H9 (cell line): ENCODE data around the gene TLCD3A. TPM values are rescaled to one million over a fixed set of nuclear protein-coding genes. Genes with fewer than 3 reads are reported as not detected.

Experiments
- DNase-seq: peaks from one replicate; pipeline ENCODE4 v3.0.0-alpha.2; 2017
- H2AFZ ChIP-seq: one replicate; pipeline ENCODE4 v1.6.1; 2013; ENCODE audit warnings: mild to moderate bottlenecking, low read length, control low read depth, moderate library complexity
- H2AK5ac ChIP-seq: 2 replicates; pipeline ENCODE4 v1.6.1; 2013; ENCODE audit warnings: low read length, control low read depth, mixed read lengths; ENCODE audit not compliant: insufficient read length
- H2BK120ac ChIP-seq: one replicate; pipeline ENCODE4 v1.6.1; 2013; ENCODE audit warnings: low read depth, mild to moderate bottlenecking, low read length, control low read depth, inconsistent platforms; ENCODE audit not compliant: poor library complexity, severe bottlenecking
- H2BK12ac ChIP-seq: 2 replicates; pipeline ENCODE4 v1.6.1; 2013; ENCODE audit warnings: low read length, control low read depth, mixed read lengths, low read depth; ENCODE audit not compliant: insufficient read length
- H2BK15ac ChIP-seq: 2 replicates; pipeline ENCODE4 v1.6.1; 2013; ENCODE audit warnings: low read depth, low read length, control low read depth
- H2BK20ac ChIP-seq: one replicate; pipeline ENCODE4 v1.6.1; 2013; ENCODE audit warnings: low read depth, mild to moderate bottlenecking, low read length, control low read depth, inconsistent platforms; ENCODE audit not compliant: poor library complexity, severe bottlenecking
- H2BK5ac ChIP-seq: 2 replicates; pipeline ENCODE4 v1.6.1; 2013; ENCODE audit warnings: low read length, control low read depth, mixed read lengths; ENCODE audit not compliant: insufficient read length
- H3K14ac ChIP-seq: 2 replicates; pipeline ENCODE4 v1.6.1; 2013; ENCODE audit warnings: low read length, control low read depth; ENCODE audit not compliant: insufficient read depth
- H3K18ac ChIP-seq: 2 replicates; pipeline ENCODE4 v1.6.1; 2013; ENCODE audit warnings: low read depth, mild to moderate bottlenecking, mixed read lengths, low read length, control low read depth; ENCODE audit not compliant: insufficient read length
- H3K23ac ChIP-seq: 2 replicates; pipeline ENCODE4 v1.6.1; 2013; ENCODE audit warnings: low read length, control low read depth, mixed read lengths, low read depth; ENCODE audit not compliant: insufficient read length
- H3K23me2 ChIP-seq: 2 replicates; pipeline ENCODE4 v1.6.1; 2013; ENCODE audit warnings: low read depth, mild to moderate bottlenecking, mixed read lengths, low read length, control low read depth; ENCODE audit not compliant: insufficient read length, poor library complexity, severe bottlenecking
- H3K27ac ChIP-seq: 2 replicates; pipeline ENCODE4 v1.5.1; 2013; ENCODE audit warnings: low read length, control low read depth, mixed read lengths, low read depth; ENCODE audit not compliant: insufficient read length
- H3K27me3 ChIP-seq: 2 replicates; pipeline ENCODE4 v1.6.1; 2013; ENCODE audit warnings: low read length, control low read depth, inconsistent platforms; ENCODE audit not compliant: insufficient read depth
- H3K4ac ChIP-seq: 2 replicates; pipeline ENCODE4 v1.6.1; 2013; ENCODE audit warnings: low read depth, mild to moderate bottlenecking, control low read depth, inconsistent platforms, low read length, moderate library complexity
- H3K4me1 ChIP-seq: 2 replicates; pipeline ENCODE4 v1.6.1; 2013; ENCODE audit warnings: low read length, control low read depth, inconsistent platforms; ENCODE audit not compliant: insufficient read depth
- H3K4me2 ChIP-seq: 2 replicates; pipeline ENCODE4 v1.6.1; 2013; ENCODE audit warnings: low read length, control low read depth, mixed read lengths; ENCODE audit not compliant: insufficient read length, insufficient read depth
- H3K56ac ChIP-seq: 2 replicates; pipeline ENCODE4 v1.6.1; 2013; ENCODE audit warnings: low read depth, mild to moderate bottlenecking, mixed read lengths, low read length, control low read depth; ENCODE audit not compliant: insufficient read length
- H3K79me1 ChIP-seq: 2 replicates; pipeline ENCODE4 v1.6.1; 2013; ENCODE audit warnings: low read depth, mild to moderate bottlenecking, moderate library complexity, low read length, control low read depth, inconsistent platforms; ENCODE audit not compliant: insufficient read depth, poor library complexity, severe bottlenecking
- H3K79me2 ChIP-seq: 2 replicates; pipeline ENCODE4 v1.6.1; 2013; ENCODE audit warnings: low read length, control low read depth, inconsistent platforms; ENCODE audit not compliant: insufficient read depth
- H3K9ac ChIP-seq: 2 replicates; pipeline ENCODE4 v1.6.1; 2013; ENCODE audit warnings: low read length, control low read depth, mixed read lengths; ENCODE audit not compliant: insufficient read length; ENCODE audit errors: extremely low read depth
- H3K9me3 ChIP-seq: one replicate; pipeline ENCODE4 v1.6.1; 2013; ENCODE audit warnings: low read depth, low read length, inconsistent platforms; ENCODE audit not compliant: control insufficient read depth
- H3T11ph ChIP-seq: one replicate; pipeline ENCODE4 v1.6.1; 2013; ENCODE audit warnings: mild to moderate bottlenecking, low read length, control low read depth, inconsistent platforms
- H4K20me1 ChIP-seq: one replicate; pipeline ENCODE4 v1.6.1; 2013; ENCODE audit not compliant: control insufficient read depth, insufficient read length, insufficient read depth
- H4K5ac ChIP-seq: 2 replicates; pipeline ENCODE4 v1.6.1; 2013; ENCODE audit warnings: low read depth, mild to moderate bottlenecking, mixed read lengths, low read length, control low read depth; ENCODE audit not compliant: insufficient read length
- H4K8ac ChIP-seq: replicated peaks from 2 replicates; pipeline ENCODE4 v1.6.1; 2013; ENCODE audit warnings: low read length, control low read depth, mixed read lengths, low read depth; ENCODE audit not compliant: insufficient read length
- H4K91ac ChIP-seq: 2 replicates; pipeline ENCODE4 v1.6.1; 2013; ENCODE audit warnings: low read depth, mild to moderate bottlenecking, moderate library complexity, mixed read lengths, low read length, control low read depth; ENCODE audit not compliant: insufficient read length
- H3K27ac Mint-ChIP-seq, 3 experiments: 2 replicates in 2 of 3; 3 replicates in 1 of 3; pipeline ENCODE4 v1.8.0; 2020 to 2021; ENCODE audit warnings: mixed read lengths in 3 of 3, mild to moderate bottlenecking in 1 of 3, moderate library complexity in 1 of 3
- H3K27me3 Mint-ChIP-seq: 2 replicates; pipeline ENCODE4 v1.8.0; 2021; ENCODE audit warnings: low read depth, mild to moderate bottlenecking, moderate library complexity, mixed read lengths
- H3K36me3 Mint-ChIP-seq, 3 experiments: 2 replicates in 2 of 3; 3 replicates in 1 of 3; pipeline ENCODE4 v1.8.0; 2020 to 2021; ENCODE audit warnings: low read depth in 3 of 3, mixed read lengths in 3 of 3; ENCODE audit not compliant: insufficient read depth in 1 of 3
- H3K4me1 Mint-ChIP-seq, 2 experiments: 2 replicates each; pipeline ENCODE4 v1.8.0; 2020; ENCODE audit warnings: mixed read lengths in 2 of 2
- H3K4me3 Mint-ChIP-seq, 2 experiments: 2 replicates in 1 of 2; 3 replicates in 1 of 2; pipeline ENCODE4 v1.8.0; 2020 to 2021; ENCODE audit warnings: mild to moderate bottlenecking in 2 of 2, mixed read lengths in 2 of 2, moderate library complexity in 1 of 2
- H3K9me3 Mint-ChIP-seq, 2 experiments: 2 replicates in 1 of 2; 3 replicates in 1 of 2; pipeline ENCODE4 v1.8.0; 2020; ENCODE audit warnings: mild to moderate bottlenecking in 2 of 2, mixed read lengths in 2 of 2, moderate library complexity in 1 of 2
- WGBS: extraction: QIAGEN DNeasy Blood & Tissue Kit; methylation state at CpG from one replicate; pipeline ENCODE4 v1.1.7; 2013; ENCODE audit warnings: missing lambda C conversion rate, low lambda C conversion rate, mixed read lengths; ENCODE audit not compliant: insufficient read length; ENCODE audit errors: extremely low coverage; 5-methylcytosine and 5-hydroxymethylcytosine counted together
- total RNA-seq: library from RNA; stranded (reverse); gene quantifications from 2 replicates; pipeline ENCODE4 v1.2.1, GENCODE V29; 2021
- TF ChIP-seq, protein P1 (sequence below): fragments of 200-600 bp; sonication (generic); conservative IDR thresholded peaks from 3 replicates; pipeline ENCODE4 v1.8.0; 2021; ENCODE audit warnings: antibody characterized with exemption, mild to moderate bottlenecking

Gene TLCD3A
- total RNA-seq, 1 experiment from 2014 or later: 29.6 TPM

- Mint-ChIP-seq H3K27me3 (no peaks in the 10 kb centered on the region; the same call in 1 of the 2 replicates), H3K4me1 (peaks cover 12 to 13% of the 10 kb centered on the region in 2 experiments), H3K4me3 (no peak overlapping the region), H3K27ac (no peak overlapping the region; a peak in 1 of 7 replicates), H3K9me3 (no peaks in the 10 kb centered on the region; a peak in 1 of 5 replicates), H3K36me3 (peaks cover 29 to 66% (median 60%) of the 10 kb centered on the region in 3 experiments)
- no peak overlapping the region for H3K27ac ChIP-seq
- no CpG with 5 or more reads among the region's 11 CpGs for WGBS
- no peak overlapping the region for H2BK120ac ChIP-seq
- H2AFZ ChIP-seq: no peak overlapping the region
- no peak overlapping the region for H4K91ac ChIP-seq
- no peaks in the 10 kb centered on the region for H3K27me3 ChIP-seq
- H4K20me1 ChIP-seq: no peaks in the 10 kb centered on the region
- H2BK12ac ChIP-seq: no peak overlapping the region
- no peak overlapping the region for H3K18ac ChIP-seq
- H2BK5ac ChIP-seq: no peak overlapping the region
- peaks cover 13% of the 10 kb centered on the region for H3K79me1 ChIP-seq
- H2AK5ac ChIP-seq: no peak overlapping the region
- H4K5ac ChIP-seq: no peak overlapping the region
- no peak overlapping the region for H3K9ac ChIP-seq
- peaks cover 2% of the 10 kb centered on the region for H3K4me1 ChIP-seq
- H3K4me2 ChIP-seq: no peak overlapping the region
- H3K4ac ChIP-seq: no peak overlapping the region
- TF ChIP-seq, protein P1, sequence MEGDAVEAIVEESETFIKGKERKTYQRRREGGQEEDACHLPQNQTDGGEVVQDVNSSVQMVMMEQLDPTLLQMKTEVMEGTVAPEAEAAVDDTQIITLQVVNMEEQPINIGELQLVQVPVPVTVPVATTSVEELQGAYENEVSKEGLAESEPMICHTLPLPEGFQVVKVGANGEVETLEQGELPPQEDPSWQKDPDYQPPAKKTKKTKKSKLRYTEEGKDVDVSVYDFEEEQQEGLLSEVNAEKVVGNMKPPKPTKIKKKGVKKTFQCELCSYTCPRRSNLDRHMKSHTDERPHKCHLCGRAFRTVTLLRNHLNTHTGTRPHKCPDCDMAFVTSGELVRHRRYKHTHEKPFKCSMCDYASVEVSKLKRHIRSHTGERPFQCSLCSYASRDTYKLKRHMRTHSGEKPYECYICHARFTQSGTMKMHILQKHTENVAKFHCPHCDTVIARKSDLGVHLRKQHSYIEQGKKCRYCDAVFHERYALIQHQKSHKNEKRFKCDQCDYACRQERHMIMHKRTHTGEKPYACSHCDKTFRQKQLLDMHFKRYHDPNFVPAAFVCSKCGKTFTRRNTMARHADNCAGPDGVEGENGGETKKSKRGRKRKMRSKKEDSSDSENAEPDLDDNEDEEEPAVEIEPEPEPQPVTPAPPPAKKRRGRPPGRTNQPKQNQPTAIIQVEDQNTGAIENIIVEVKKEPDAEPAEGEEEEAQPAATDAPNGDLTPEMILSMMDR: no peak
- no peak overlapping the region for H4K8ac ChIP-seq
- H3K23me2 ChIP-seq: peaks cover 11% of the 10 kb centered on the region
- H3K9me3 ChIP-seq: no peaks in the 10 kb centered on the region
- H3K23ac ChIP-seq: no peak overlapping the region
- no peak overlapping the region for H3T11ph ChIP-seq
- H2BK15ac ChIP-seq: no peak overlapping the region
- no peak for DNase-seq
- no peak overlapping the region for H3K14ac ChIP-seq
- no peak overlapping the region for H3K56ac ChIP-seq
- H2BK20ac ChIP-seq: no peak overlapping the region
- H3K79me2 ChIP-seq: peaks cover 13% of the 10 kb centered on the region; the same call in 1 of the 2 replicates
These were observed 45.7 kb downstream of the TLCD3A start for GRCh38 chr17:778096-778495.
